KBM-7 (cell line): ENCODE results near the gene GAS7.

Source experiments
- DNase-seq: peaks from one replicate; pipeline ENCODE4 v3.0.0-alpha.2; 2015
- in situ Hi-C: fragments of 300-500 bp; cut with MboI; formaldehyde crosslinking; loops from 2 replicates; pipeline ENCODE4 v1.14.3; 2020; ENCODE audit warnings: low sequenced_read_pairs, low pct_unique_long_range_greater_than_20kb, mixed read lengths

GAS7 gene

DNA sequence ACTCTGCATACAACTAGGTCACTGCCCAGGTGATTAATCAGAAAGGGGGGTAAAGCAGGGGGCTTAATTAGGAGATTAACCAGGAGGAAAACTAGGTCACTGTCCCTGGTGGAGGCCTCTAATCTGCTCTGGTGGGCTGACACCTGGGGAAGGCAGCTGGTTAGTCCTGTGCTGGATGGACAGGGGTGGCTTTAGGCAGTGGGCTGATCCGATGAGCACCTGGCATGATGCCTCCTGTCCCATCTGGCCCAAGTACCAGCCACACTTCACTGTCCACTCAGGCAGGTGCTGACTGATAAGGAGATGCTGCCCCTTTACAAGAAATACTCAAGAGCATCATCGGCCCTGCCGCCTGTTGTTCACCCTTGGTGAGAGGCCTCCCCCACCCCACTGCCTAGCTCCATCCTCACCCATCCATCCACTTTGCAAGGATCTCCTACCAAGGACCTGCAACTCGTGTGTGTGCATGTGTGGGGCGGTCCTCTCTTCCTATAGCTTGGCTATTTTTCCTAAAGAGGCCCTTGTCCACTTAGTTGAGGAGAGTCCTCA, 279.5 kb downstream of the GAS7 start:
- DNase-seq = no peak
- in situ Hi-C loops = loop anchor here (25.0 kb wide), 1 partner anchor 693 kb away; no protein-coding TSS in a partner anchor

DNA sequence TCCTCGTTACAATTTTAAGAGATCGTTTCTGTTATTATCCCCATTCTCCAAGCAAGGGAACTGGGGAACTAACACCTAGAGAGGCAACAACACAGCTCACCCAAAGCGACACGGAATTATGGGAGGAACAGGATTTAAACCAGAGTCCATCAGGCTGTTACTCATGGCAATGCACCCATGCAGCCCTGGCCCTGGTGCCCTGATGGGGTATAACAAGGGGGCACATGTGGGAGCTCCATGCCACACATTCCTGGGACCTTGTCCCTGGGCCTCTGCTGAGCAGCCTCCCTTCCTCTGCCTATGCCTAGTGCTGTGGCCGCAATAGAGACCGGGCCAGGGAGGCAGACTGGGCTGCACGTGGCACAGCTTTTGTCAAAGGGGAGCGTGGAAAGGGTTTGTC, 280.1 kb downstream of the GAS7 start:
- in situ Hi-C loops = loop anchor here (25.0 kb wide), 1 partner anchor 694 kb away; no protein-coding TSS in a partner anchor
- DNase-seq = no peak

DNA sequence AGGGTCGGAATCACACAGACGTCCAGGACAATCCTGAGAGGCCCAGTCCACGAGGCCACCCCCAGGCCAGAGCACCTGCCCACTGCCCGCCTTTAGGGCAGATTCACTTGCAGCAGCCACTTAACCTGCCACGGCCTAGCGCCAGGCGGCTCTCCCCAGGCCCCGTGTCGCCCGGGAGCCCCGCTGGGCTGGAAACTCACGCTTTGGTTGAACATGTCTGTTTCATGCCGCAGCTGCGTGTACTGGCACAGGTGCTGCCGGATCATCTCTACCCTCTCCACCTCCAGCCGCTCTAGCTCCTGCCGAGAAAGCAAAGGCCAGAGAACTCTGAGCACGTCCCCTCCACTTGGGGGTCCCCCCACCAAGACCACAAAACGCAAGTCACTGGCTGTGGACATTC, 280.6 kb downstream of the GAS7 start:
- in situ Hi-C loops = loop anchor here (25.0 kb wide), 1 partner anchor 694 kb away; no protein-coding TSS in a partner anchor
- no peak for DNase-seq

DNA sequence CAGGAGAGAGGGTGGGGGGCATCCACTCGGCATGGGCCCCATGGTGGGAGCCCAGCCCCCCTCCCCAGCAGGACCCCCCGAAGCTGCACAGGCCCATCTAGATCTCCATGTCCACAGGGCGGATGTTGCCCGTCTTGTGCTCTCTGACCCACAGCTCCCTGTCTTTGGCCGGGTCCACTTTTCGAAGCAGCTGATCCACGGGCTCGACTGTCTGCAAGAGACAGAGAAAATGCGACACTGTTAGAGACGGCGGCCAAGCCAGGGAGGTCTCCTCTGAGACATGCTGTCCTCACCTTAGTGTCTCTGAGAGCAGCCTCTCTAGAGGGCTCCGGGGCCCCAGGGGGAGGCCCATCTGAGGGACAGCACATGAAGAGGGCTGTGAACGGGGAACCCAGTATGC, 281.3 kb downstream of the GAS7 start:
- DNase-seq = no peak
- in situ Hi-C loops = loop anchor here (25.0 kb wide), 1 partner anchor 695 kb away; no protein-coding TSS in a partner anchor

DNA sequence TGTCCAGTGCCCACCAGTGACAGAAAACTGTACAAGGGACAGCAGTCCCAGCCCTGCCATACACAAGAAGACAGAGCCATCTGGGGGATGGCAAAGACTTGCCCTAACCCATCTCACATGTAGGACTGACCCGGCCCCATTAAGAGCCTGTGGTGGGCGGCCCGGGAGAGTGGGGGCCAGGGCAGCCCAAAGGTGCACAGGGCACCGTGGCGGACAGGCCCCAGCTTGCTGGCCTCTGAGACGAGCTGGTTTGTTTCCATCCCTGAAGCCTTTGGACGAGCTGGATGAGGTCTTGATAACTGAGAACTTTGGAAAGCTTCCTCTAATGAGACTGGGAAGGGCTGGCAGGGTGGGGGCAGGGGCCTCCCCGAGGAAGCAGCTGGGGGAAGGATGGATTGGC, 282.3 kb downstream of the GAS7 start:
- no peak for DNase-seq

DNA sequence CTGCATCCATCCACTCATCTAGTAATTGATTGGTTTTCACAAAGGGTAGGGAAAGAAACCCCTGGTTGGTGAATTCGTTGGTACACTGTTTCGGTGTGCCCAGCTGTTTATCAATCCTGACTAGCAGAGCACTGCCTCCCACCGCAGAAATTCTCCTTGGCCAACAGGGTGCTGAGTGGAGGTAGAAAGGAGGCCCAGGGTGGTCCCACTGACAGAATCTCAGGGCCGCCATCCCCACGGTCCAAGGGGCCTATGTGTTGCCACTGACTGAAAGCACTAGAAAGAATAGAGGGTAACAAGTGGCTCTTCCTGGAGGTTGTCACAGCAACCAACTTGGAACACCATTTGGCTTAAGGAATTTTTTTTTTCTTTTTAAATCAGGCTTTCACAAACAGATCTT, 284.9 kb downstream of the GAS7 start:
- in situ Hi-C loops = loop anchor here (25.0 kb wide), 1 partner anchor 699 kb away; no protein-coding TSS in a partner anchor

More for the DNA sequence above, 282.3 kb downstream of the GAS7 start:
- in situ Hi-C loops = loop anchor here (25.0 kb wide), 1 partner anchor 696 kb away; no protein-coding TSS in a partner anchor

DNA sequence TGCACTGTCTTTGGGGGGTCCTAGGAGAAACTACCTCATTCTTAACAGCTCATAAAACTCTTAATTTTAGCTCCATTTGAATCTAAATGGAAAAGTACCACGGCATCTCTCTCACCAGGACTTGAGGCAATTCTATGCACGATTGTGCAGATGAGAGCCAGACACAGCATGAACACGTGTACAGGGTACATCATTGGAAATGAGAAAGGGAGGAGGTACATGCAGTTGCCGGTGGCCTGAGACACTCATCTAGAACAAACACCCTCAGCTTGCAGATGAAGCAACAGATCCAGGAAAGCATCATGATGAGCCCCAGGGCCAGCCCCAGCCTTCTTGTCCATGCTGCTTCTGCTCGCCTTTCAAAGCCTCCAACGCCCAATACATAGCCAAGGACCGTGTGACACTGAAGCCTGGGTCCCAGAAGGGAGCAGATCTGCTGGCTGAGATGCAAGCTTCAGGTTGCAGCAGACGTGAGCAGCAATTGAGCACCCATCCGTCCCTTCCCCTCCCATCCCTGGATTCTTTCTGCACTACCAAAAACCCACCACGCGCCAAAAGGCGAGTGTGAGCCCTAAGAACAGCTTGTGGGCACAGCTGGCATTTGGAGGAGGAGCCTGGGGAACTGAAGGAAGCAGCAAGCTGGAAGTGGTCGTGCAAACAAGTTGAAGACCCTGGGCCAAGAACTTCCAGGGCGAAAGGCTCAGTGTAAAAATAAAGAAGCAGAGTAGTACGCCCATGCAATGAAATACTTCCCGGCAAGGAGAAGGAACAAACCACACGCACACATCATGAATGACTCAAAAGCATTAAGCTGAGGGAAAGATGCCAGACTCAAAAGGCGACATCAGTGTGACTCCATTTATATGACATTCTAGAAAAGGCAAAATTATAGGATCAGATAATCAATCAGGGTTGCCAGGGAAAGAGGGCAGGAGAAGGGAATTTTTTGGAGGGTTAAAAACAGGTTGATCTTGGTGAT, 286.0 kb downstream of the GAS7 start:
- in situ Hi-C loops = loop anchor here (25.0 kb wide), 1 partner anchor 700 kb away; no protein-coding TSS in a partner anchor
- no peak for DNase-seq

More for the DNA sequence above, 284.9 kb downstream of the GAS7 start:
- DNase-seq = no peak

DNA sequence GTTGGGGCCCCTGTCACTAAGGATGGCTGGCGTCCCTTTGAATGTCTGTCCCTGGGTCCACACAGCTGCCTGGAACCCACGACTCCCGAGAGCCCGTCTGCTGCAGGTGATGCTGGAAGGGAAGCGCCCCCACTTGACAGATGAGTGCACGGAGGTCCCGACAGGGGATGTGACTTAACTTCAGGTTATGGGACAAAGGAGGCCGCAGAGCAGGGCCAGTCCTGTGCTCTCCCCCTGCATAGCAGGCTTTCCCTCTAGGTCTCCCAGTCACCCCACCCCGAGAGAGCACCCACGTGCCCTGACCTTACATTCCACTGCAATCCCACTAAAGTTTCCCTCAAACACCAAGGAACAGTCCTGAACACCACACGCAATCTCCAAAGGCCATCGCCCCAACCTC, 287.3 kb downstream of the GAS7 start:
- in situ Hi-C loops = loop anchor here (25.0 kb wide), 1 partner anchor 701 kb away; no protein-coding TSS in a partner anchor

DNA sequence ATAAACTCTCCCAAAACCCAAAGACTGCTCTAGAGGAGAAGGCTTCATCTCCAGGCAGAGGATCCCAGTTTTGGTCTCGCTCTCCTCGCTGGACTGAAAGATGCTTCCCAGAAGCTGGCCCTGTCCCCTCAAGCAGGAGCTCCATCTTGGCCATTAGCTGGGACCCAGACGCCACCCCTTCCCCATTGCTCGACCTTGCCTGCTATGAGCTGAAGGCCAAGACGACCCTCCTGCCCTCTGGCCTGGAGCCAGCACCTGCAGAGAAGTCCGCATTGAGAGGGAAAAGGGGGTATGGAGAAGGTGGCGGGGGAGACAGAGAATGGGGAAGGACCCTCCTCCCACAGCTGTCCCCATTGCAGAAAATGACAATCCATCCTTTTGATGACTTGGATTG, 289.8 kb downstream of the GAS7 start:
- in situ Hi-C loops = loop anchor here (25.0 kb wide), 1 partner anchor 704 kb away; no protein-coding TSS in a partner anchor

More for the DNA sequence above, 287.3 kb downstream of the GAS7 start:
- DNase-seq = no peak

DNA sequence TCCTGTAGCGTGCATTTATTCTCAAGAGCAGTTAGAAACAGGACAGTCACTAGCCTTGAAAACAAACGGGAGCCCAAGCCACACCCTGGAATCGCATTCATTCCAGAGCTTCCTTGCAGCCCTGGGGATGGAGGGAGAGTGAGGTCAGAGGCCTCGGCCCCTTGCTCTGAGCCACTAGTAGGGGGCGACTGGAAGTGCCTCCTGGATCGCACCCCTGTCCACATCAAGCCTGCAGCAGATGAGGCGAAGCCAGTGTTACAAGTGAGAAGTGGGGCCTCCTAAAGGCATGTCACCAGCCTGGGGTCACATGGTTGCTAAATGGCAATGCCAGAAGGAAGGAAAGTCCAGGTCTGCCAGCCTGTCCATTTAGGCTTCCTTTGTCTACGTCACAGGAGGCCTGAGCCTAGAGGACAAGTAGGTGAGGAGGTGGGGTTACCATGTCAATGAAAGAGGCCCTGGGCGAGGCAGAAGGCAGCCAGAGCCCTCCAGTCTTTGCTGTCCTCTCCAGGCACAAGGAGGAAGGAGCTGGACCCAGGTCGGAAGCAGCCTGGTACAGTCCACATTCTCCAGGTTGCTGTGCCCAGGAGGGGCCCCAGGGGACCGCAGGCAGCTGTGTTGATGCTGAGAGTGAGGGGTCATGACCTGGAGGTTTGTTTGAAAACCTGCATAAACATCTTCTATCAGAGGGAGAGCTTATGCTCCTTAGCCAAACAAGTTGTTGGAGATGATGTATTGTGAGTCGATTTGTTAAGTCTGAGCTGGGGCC, 290.3 kb downstream of the GAS7 start:
- in situ Hi-C loops = loop anchor here (25.0 kb wide), 1 partner anchor 704 kb away; no protein-coding TSS in a partner anchor
- no peak for DNase-seq

More for the DNA sequence above, 289.8 kb downstream of the GAS7 start:
- DNase-seq = no peak

DNA sequence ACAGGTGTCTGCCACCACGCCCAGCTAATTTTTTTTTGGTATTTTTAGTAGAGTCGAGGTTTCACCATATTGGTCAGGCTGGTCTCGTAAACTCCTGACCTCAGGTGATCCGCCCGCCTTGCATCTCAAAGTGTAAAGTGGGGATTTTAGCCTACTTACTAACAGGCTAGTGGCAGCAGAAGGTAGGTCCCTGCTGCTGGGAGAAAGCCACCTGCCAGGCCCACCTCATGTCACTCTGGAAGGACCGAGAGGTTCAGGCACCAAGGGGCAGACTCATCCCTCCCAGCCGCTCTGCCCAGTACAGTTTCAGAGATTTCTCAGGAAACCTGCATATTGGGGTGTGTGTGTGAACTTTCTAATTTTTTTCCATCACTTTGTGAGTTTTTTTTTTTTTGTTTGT, 291.3 kb downstream of the GAS7 start:
- no peak for DNase-seq
- in situ Hi-C loops = loop anchor here (25.0 kb wide), 1 partner anchor 705 kb away; no protein-coding TSS in a partner anchor

DNA sequence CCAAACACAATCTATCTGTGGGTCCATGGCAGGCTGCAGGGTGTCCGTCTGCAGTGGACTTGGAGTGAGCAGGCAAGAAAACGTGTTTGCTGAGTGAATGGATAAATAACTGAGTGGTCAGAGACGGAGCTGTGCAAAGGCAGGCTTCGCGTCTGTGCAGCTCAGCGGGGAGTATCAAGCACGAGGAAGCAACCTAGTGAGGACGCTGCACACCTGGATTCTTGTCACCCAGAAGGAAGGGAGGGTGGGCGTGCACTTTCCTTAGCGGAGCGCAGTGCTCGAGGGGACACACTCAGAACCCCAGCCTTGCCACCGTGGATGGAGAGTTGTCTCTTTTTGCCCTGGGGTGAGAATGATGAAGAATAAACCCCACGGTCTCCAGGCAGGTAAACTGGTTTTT, 291.8 kb downstream of the GAS7 start:
- in situ Hi-C loops = loop anchor here (25.0 kb wide), 1 partner anchor 706 kb away; no protein-coding TSS in a partner anchor
- no peak for DNase-seq

DNA sequence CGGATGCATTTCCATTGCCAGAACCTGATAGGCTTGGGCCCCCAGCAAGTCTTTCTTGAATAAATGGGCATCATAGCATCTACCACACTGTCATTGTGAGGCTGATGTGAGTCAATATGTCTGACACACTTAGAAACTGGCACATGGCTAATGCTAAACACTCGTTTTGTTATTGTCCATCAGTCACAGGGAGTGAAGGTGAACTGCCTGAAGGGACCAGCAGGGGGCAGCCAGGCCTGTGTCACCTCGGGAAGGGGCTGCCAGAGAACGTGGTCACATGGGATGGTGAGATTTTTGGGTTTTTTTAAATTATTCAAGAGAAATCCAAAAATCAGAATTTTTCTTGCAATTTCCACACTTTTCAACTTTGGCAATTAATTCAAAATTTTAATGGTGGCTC, 292.5 kb downstream of the GAS7 start:
- DNase-seq = peak; percentile 38
- in situ Hi-C loops = loop anchor here (25.0 kb wide), 1 partner anchor 706 kb away; no protein-coding TSS in a partner anchor

DNA sequence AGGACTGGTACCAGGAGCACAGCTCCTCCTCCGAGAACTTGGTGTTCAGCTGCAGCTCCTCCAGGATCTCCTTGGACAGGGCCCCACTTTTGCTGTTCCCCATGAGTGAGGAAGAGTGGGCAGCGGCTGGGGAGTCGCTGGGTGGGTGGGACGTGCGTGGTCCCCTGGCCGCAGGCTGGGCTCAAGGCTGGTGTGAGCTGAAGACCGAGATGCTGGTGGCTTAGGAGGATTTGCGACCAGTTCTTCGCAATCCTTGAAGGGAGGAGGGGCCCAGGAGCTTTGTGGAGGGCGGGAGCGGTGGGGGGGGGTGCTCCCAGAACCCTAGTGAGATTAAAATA, 293.4 kb downstream of the GAS7 start, which contains the start of gene RCVRN:
RCVRN (minus strand) TSS at position 194 of the 338 bp plus-strand sequence; CDS start at position 103, 91 bp downstream.
- no peak for DNase-seq
- in situ Hi-C loops = loop anchor here (25.0 kb wide), 1 partner anchor 707 kb away; no protein-coding TSS in a partner anchor

DNA sequence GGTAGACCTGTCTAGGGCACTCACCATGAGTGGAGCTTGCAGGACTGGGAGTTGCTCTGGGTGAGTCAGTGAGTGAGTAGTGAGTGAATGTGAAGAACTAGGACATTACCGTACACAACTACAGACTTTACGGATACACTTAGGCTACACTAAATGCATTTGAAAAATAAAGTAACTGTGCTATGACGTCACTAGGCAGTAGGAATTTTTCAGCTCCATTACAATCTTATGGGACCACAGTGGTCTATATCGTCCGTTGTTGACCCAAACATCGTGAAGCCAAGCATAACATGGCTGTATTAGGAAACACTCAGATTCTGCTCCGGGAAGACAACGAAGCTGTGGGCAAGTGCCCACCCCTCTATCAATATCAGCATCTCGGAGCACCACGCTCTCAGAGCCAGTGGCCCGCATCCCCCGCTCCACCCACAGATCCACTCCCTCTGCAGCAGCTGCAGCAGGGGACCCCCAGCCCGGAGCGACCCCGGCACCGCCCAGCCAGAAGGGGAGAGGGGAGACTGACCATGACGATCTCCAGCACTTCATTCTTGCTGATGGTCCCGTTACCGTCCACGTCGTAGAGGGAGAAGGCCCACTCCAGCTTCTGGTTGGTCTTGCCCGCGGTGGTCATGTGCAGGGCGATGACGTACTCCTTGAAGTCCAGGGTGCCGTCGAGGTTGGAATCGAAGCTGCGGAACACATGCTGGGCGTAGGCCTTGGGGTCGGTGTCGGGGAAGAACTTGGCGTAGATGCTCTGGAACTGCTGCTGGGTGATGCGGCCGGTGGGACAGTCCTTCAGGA, 293.9 kb downstream of the GAS7 start:
- DNase-seq = no peak
- in situ Hi-C loops = loop anchor here (25.0 kb wide), 1 partner anchor 708 kb away; no protein-coding TSS in a partner anchor

DNA sequence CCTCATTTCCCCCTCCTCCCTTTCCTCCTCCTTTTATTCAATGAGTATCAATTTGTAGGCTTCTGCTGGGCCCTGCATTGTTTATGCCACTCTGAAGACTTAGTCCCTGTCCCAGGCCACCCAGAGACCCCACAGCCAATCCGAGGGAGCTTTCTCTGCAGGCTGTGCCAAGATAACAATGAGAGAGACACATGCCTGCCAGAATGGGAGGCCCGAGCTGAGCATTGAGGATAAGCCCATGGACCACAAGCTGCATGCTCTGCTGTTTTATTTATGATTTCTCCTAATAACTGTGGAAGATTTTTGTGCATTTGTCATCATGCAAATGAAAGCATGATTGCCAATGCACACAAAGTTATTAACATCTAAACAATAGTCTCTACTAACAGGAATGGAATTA, 296.3 kb downstream of the GAS7 start:
- no peak for DNase-seq
- in situ Hi-C loops = loop anchor here (25.0 kb wide), 1 partner anchor 710 kb away; no protein-coding TSS in a partner anchor

DNA sequence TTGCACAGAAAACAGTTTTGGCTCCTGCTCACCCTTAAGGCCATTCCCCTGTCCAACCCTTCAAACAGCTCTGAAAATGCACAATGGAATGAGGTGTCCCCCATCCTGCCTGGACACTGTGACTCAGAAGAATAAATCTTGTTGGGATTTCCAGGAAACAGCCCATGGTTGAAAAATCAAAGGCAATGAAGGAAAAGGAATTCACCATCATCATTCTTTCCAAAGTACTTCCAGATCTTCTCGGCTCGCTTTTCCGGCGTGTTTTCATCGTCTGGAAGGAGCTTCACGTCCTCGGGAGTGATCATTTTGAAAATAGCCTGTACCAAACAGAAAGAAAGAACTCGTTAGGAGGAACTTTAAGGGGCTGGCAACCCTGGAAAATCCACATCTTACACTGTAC, 297.6 kb downstream of the GAS7 start:
- in situ Hi-C loops = loop anchor here (25.0 kb wide), 1 partner anchor 712 kb away; no protein-coding TSS in a partner anchor

More for the DNA sequence above, 297.6 kb downstream of the GAS7 start:
- no peak for DNase-seq
